ENCODE measurements around the gene ARF6. TPM values are rescaled to one million over a fixed set of nuclear protein-coding genes. Genes with fewer than 3 reads are reported as not detected.

Gene ARF6
- polyA plus RNA-seq, 1 donor (not counting 4 experiments of a cell fraction or from before 2014, with no cell fraction given) = 53.4 TPM

GRCh38 chr14:49928015-49928414 lies 35.1 kb downstream of the ARF6 start:
- Histone ChIP-seq H3K79me2 (ENCODE audit: control insufficient read depth, insufficient read depth, low read length) (no peaks in the 10 kb centered on the region), H3K4me1 (ENCODE audit: control insufficient read depth, extremely low read depth, insufficient read depth, low read length) (no peaks in the 10 kb centered on the region), H3K4me3 (ENCODE audit: control insufficient read depth in 2 of 3, extremely low read depth in 1 of 3, insufficient read depth in 2 of 3, low read depth in 1 of 3, low read length in 3 of 3) (no peak overlapping the region), H4K20me1 (ENCODE audit: control insufficient read depth, extremely low read depth, insufficient read depth, low read length) (no peaks in the 10 kb centered on the region), H2AFZ (ENCODE audit: control insufficient read depth, low read length) (no peak overlapping the region), H3K9me3 (ENCODE audit: control insufficient read depth, low read depth, low read length) (no peaks in the 10 kb centered on the region), H3K36me3 (ENCODE audit: control insufficient read depth in 2 of 2, extremely low read depth in 1 of 2, insufficient read depth in 2 of 2, low read length in 2 of 2) (no peaks in the 10 kb centered on the region), H3K9ac (ENCODE audit: control insufficient read depth, extremely low read depth, insufficient read depth, low read length) (no peak overlapping the region), H3K27ac (ENCODE audit: control insufficient read depth, insufficient read depth, low read length) (no peak overlapping the region), H3K27me3 (ENCODE audit: control insufficient read depth, extremely low read depth, insufficient read depth, low read length) (no peaks in the 10 kb centered on the region), H3K4me2 (ENCODE audit: control insufficient read depth, extremely low read depth, insufficient read depth, low read depth, low read length) (no peak overlapping the region), H3K9me1 (ENCODE audit: control insufficient read depth, extremely low read depth, insufficient read depth, low read length) (no peaks in the 10 kb centered on the region)
- dilution Hi-C loops (cut with MboI; ENCODE audit: extremely low pct_ligation_motif_present, low sequenced_read_pairs) = no loop called here
- TF ChIP-seq EZH2 (IDR thresholded peaks at IDR 0.05; ENCODE audit: low read length) = no peak
- TF ChIP-seq, protein P1, sequence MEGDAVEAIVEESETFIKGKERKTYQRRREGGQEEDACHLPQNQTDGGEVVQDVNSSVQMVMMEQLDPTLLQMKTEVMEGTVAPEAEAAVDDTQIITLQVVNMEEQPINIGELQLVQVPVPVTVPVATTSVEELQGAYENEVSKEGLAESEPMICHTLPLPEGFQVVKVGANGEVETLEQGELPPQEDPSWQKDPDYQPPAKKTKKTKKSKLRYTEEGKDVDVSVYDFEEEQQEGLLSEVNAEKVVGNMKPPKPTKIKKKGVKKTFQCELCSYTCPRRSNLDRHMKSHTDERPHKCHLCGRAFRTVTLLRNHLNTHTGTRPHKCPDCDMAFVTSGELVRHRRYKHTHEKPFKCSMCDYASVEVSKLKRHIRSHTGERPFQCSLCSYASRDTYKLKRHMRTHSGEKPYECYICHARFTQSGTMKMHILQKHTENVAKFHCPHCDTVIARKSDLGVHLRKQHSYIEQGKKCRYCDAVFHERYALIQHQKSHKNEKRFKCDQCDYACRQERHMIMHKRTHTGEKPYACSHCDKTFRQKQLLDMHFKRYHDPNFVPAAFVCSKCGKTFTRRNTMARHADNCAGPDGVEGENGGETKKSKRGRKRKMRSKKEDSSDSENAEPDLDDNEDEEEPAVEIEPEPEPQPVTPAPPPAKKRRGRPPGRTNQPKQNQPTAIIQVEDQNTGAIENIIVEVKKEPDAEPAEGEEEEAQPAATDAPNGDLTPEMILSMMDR (optimal IDR thresholded peaks at IDR 0.05 in 1 of 3, IDR thresholded peaks at IDR 0.05 in 1 of 3, conservative IDR thresholded peaks at IDR 0.05 in 1 of 3; ENCODE audit: extremely low read depth in 1 of 3, insufficient read depth in 2 of 3, low read length in 3 of 3) = no peak
- DNase-seq (ENCODE audit: low read depth, low spot score) (no peak), FAIRE-seq (no peak)

GRCh38 chr14:49930720-49931119 lies 37.8 kb downstream of the ARF6 start:
- no peak for FAIRE-seq

More at GRCh38 chr14:49930720-49931119, 37.8 kb downstream of the ARF6 start:
- Histone ChIP-seq H3K4me1 (ENCODE audit: control insufficient read depth, extremely low read depth, insufficient read depth, low read length) (no peaks in the 10 kb centered on the region), H3K4me3 (ENCODE audit: control insufficient read depth in 2 of 3, extremely low read depth in 1 of 3, insufficient read depth in 2 of 3, low read depth in 1 of 3, low read length in 3 of 3) (no peak overlapping the region), H3K9me1 (ENCODE audit: control insufficient read depth, extremely low read depth, insufficient read depth, low read length) (no peaks in the 10 kb centered on the region), H3K9me3 (ENCODE audit: control insufficient read depth, low read depth, low read length) (no peaks in the 10 kb centered on the region), H3K27me3 (ENCODE audit: control insufficient read depth, extremely low read depth, insufficient read depth, low read length) (no peaks in the 10 kb centered on the region), H3K9ac (ENCODE audit: control insufficient read depth, extremely low read depth, insufficient read depth, low read length) (no peak overlapping the region), H4K20me1 (ENCODE audit: control insufficient read depth, extremely low read depth, insufficient read depth, low read length) (no peaks in the 10 kb centered on the region), H3K36me3 (ENCODE audit: control insufficient read depth in 2 of 2, extremely low read depth in 1 of 2, insufficient read depth in 2 of 2, low read length in 2 of 2) (no peaks in the 10 kb centered on the region), H3K4me2 (ENCODE audit: control insufficient read depth, extremely low read depth, insufficient read depth, low read depth, low read length) (no peak overlapping the region), H2AFZ (ENCODE audit: control insufficient read depth, low read length) (no peak overlapping the region), H3K79me2 (ENCODE audit: control insufficient read depth, insufficient read depth, low read length) (no peaks in the 10 kb centered on the region), H3K27ac (ENCODE audit: control insufficient read depth, insufficient read depth, low read length) (no peak overlapping the region)
- no peak for DNase-seq (ENCODE audit: low read depth, low spot score)
- TF ChIP-seq, protein P1 (optimal IDR thresholded peaks at IDR 0.05 in 1 of 3, IDR thresholded peaks at IDR 0.05 in 1 of 3, conservative IDR thresholded peaks at IDR 0.05 in 1 of 3; ENCODE audit: extremely low read depth in 1 of 3, insufficient read depth in 2 of 3, low read length in 3 of 3) = no peak
- no peak for TF ChIP-seq EZH2 (IDR thresholded peaks at IDR 0.05; ENCODE audit: low read length)
- dilution Hi-C loops (cut with MboI; ENCODE audit: extremely low pct_ligation_motif_present, low sequenced_read_pairs) = no loop called here

All from keratinocyte (primary cell).